ENCODE data around the gene PPCS. TPM values are rescaled to one million over a fixed set of nuclear protein-coding genes. Genes with fewer than 3 reads are reported as not detected.

The PPCS gene
- polyA plus RNA-seq, 1 donor from 2014 or later, result 85.1 TPM

GRCh38 chr1:42423681-42424080, 32.7 kb upstream of the PPCS start:
- peak overlapping the region; percentile 50 for H3K9ac ChIP-seq (ENCODE audit: low read length)
- no peaks in the 10 kb centered on the region for H3K9me3 ChIP-seq (ENCODE audit: low read length)
- peak overlapping the region; percentile 94 for H3K27ac ChIP-seq (ENCODE audit: low read length)
- no peaks in the 10 kb centered on the region for H3K79me2 ChIP-seq (replicated peaks; ENCODE audit: insufficient read depth, low read length)
- no peaks in the 10 kb centered on the region for H4K20me1 ChIP-seq (ENCODE audit: insufficient read depth)
- TF ChIP-seq REST (IDR thresholded peaks at IDR 0.05; ENCODE audit: borderline replicate concordance) (no peak), RAD21 (conservative IDR thresholded peaks at IDR 0.05) (no peak), MXI1 (conservative IDR thresholded peaks at IDR 0.05; ENCODE audit: poor library complexity, severe bottlenecking) (no peak), POLR2AphosphoS5 (IDR thresholded peaks at IDR 0.05) (no peak), EP300 (conservative IDR thresholded peaks at IDR 0.05; ENCODE audit: poor library complexity, severe bottlenecking) (no peak), TAF1 (IDR thresholded peaks at IDR 0.05; ENCODE audit: low read depth) (no peak), CTCF (IDR thresholded peaks at IDR 0.05; ENCODE audit: poor library complexity, severe bottlenecking) (no peak), SMC3 (conservative IDR thresholded peaks at IDR 0.05; ENCODE audit: poor library complexity) (no peak), EZH2 (IDR thresholded peaks at IDR 0.05; ENCODE audit: borderline replicate concordance, insufficient read depth, low read length, poor library complexity, severe bottlenecking) (no peak)
- peaks cover 32% of the 10 kb centered on the region for H3F3A ChIP-seq (ENCODE audit: insufficient read depth, low read length, poor library complexity, severe bottlenecking)
- no peak overlapping the region for H2AFZ ChIP-seq (ENCODE audit: low read depth, low read length)
- no peaks in the 10 kb centered on the region for H3K36me3 ChIP-seq (ENCODE audit: insufficient read depth, low read length)
- H3K9me2 ChIP-seq (ENCODE audit: insufficient read depth, low read length), result no peaks in the 10 kb centered on the region
- peak overlapping the region; percentile 14 for H3K4me3 ChIP-seq (ENCODE audit: low read length)
- H3K27me3 ChIP-seq (ENCODE audit: insufficient read depth, low read depth, low read length), result no peaks in the 10 kb centered on the region
- no peak overlapping the region for H3K4me2 ChIP-seq (ENCODE audit: low read length)

GRCh38 chr1:42424201-42424600, 32.1 kb upstream of the PPCS start:
- Histone ChIP-seq H3K9me3 (ENCODE audit: low read length) (no peaks in the 10 kb centered on the region), H4K20me1 (ENCODE audit: insufficient read depth) (no peaks in the 10 kb centered on the region), H3K4me2 (ENCODE audit: low read length) (no peak overlapping the region), H3K9me2 (ENCODE audit: insufficient read depth, low read length) (no peaks in the 10 kb centered on the region), H3K27ac (ENCODE audit: low read length) (peak overlapping the region; percentile 94), H3K4me3 (ENCODE audit: low read length) (no peak overlapping the region), H3F3A (ENCODE audit: insufficient read depth, low read length, poor library complexity, severe bottlenecking) (peaks cover 32% of the 10 kb centered on the region), H3K27me3 (ENCODE audit: insufficient read depth, low read depth, low read length) (no peaks in the 10 kb centered on the region), H3K79me2 (replicated peaks; ENCODE audit: insufficient read depth, low read length) (no peaks in the 10 kb centered on the region), H3K9ac (ENCODE audit: low read length) (peak overlapping the region; percentile 50), H3K36me3 (ENCODE audit: insufficient read depth, low read length) (no peaks in the 10 kb centered on the region), H2AFZ (ENCODE audit: low read depth, low read length) (no peak overlapping the region)
- TF ChIP-seq CTCF (IDR thresholded peaks at IDR 0.05; ENCODE audit: poor library complexity, severe bottlenecking), result no peak
- TF ChIP-seq TAF1 (IDR thresholded peaks at IDR 0.05; ENCODE audit: low read depth), result no peak
- TF ChIP-seq POLR2AphosphoS5 (IDR thresholded peaks at IDR 0.05), result no peak
- TF ChIP-seq REST (IDR thresholded peaks at IDR 0.05; ENCODE audit: borderline replicate concordance), result no peak
- TF ChIP-seq EZH2 (IDR thresholded peaks at IDR 0.05; ENCODE audit: borderline replicate concordance, insufficient read depth, low read length, poor library complexity, severe bottlenecking), result no peak
- TF ChIP-seq SMC3 (conservative IDR thresholded peaks at IDR 0.05; ENCODE audit: poor library complexity), result no peak
- TF ChIP-seq MXI1 (conservative IDR thresholded peaks at IDR 0.05; ENCODE audit: poor library complexity, severe bottlenecking), result no peak
- TF ChIP-seq RAD21 (conservative IDR thresholded peaks at IDR 0.05), result no peak
- no peak for TF ChIP-seq EP300 (conservative IDR thresholded peaks at IDR 0.05; ENCODE audit: poor library complexity, severe bottlenecking)
